Duodenal mucosa (tissue), 2 donors: ENCODE results near the gene ATP11A.

Experiments
- H3K27ac ChIP-seq: one replicate; pipeline ENCODE4 v1.7.0; 2013; ENCODE audit warnings: low read depth, low read length
- H3K27me3 ChIP-seq, 2 donors: one replicate each; pipeline ENCODE4 v1.7.0; 2013; ENCODE audit warnings: low read length in 2 of 2, control low read depth in 1 of 2; ENCODE audit not compliant: insufficient read depth in 2 of 2, control insufficient read depth in 1 of 2
- H3K36me3 ChIP-seq, 2 donors: one replicate each; pipeline ENCODE4 v1.7.0; 2013; ENCODE audit warnings: low read length in 2 of 2, control low read depth in 1 of 2; ENCODE audit not compliant: insufficient read depth in 2 of 2, control insufficient read depth in 1 of 2
- H3K4me1 ChIP-seq, 2 donors: one replicate each; pipeline ENCODE4 v1.7.0; 2013; ENCODE audit warnings: low read length in 2 of 2, control low read depth in 1 of 2; ENCODE audit not compliant: insufficient read depth in 2 of 2, control insufficient read depth in 1 of 2
- H3K4me3 ChIP-seq, 2 donors: one replicate each; pipeline ENCODE4 v1.7.0; 2013; ENCODE audit warnings: low read length in 2 of 2, low read depth in 1 of 2
- H3K9ac ChIP-seq, 2 donors: one replicate each; pipeline ENCODE4 v1.7.0; 2013; ENCODE audit warnings: low read length in 2 of 2, low read depth in 1 of 2
- H3K9me3 ChIP-seq, 2 donors: one replicate each; pipeline ENCODE4 v1.7.0; 2013; ENCODE audit warnings: low read length in 2 of 2, control low read depth in 1 of 2; ENCODE audit not compliant: control insufficient read depth in 1 of 2

ATP11A gene

DNA sequence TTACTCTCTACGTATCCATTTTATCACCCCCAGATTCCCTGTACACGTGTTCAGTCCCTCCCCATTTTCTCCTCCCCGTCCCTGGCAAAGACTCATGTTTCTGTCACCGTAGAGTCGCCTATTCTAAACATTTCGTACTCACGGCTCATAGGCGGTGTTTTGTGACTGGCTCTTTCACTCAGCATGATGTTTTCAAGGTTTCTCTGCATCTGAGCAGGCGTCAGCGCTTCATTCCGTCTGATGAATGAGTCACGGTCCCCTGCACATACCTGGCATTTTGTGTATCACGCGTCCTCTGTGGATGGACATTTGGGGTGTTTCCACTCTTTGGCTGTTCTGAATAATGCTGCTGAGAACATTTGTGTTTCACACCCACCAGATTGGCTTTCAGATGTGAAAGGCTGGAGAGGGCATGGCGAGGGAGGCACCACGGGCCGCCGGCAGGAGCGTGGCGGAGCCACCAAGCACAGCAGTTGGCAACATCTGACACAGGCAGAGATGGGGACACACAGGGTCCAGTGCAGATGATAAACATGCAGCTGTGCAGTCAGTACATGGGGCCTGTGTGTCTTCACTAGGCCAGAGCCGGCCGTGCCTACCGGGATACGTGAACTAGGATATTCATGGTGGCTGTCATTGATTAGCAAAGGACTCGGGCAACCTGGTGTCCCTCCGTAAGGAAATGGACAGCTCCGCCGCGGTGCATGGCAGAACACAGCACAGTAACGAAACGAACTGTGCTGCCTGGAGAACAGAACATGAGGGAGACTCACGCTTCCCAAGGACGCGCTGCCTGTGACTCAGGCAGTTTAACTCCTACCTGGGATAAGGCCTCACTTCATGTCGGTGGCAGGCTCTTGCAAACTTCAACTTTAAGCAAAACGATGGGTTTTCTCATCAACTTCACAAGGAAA, 117.2 kb downstream of the ATP11A start:
- no peak overlapping the region for H3K27ac ChIP-seq
- H3K27me3 ChIP-seq = no peaks in the 10 kb centered on the region
- H3K9me3 ChIP-seq = no peaks in the 10 kb centered on the region
- no peaks in the 10 kb centered on the region for H3K4me1 ChIP-seq
- no peak overlapping the region for H3K4me3 ChIP-seq
- no peak overlapping the region for H3K9ac ChIP-seq
- H3K36me3 ChIP-seq = peaks cover 7 to 32% of the 10 kb centered on the region in 2 donors

GRCh38 chr13:112807653-112808376, 118.0 kb downstream of the ATP11A start:
- Histone ChIP-seq H3K36me3 (peaks cover 10 to 36% of the 10 kb centered on the region in 2 donors), H3K4me1 (no peaks in the 10 kb centered on the region), H3K27ac (no peak overlapping the region), H3K4me3 (no peak overlapping the region), H3K9ac (no peak overlapping the region), H3K27me3 (no peaks in the 10 kb centered on the region), H3K9me3 (no peaks in the 10 kb centered on the region)

DNA sequence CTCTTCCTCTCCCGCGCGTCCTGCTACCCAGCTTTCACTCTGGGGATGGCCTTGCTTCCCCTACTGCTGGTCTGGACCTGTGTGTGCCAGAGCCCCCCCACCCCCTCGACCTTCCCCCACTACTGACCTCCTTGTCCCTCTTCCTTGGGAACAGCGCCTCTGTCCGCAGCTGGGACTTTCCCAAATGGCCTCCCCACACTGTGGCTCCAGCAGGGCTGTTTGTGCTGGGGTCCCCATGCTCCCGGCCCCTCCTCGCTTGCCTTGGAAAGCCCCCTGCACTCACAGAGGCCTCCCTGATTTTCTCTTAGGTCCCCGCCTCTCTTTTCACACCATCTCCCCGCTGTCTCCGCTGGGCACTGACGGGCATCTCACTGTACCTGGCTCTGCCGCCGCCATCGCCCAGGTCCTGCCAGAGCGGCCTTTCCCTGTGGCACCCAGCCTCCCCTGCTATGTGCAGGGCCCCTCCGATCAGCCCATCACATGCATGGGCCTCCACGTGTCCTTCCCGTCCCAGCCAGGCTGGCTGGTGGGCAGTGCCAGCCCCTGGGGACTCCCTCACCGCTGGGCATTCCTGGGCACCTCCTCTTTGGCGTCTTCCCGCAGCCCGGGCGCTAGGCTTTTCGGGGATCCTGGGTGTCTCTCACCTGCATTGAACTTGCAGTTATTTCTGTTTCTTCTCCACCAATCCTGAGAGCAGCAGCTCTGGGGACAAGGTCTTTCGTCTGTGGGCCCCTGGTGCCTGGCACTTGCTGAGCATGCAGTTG, 118.7 kb downstream of the ATP11A start:
- Histone ChIP-seq H3K4me3 (no peak overlapping the region), H3K9ac (no peak overlapping the region), H3K27me3 (no peaks in the 10 kb centered on the region), H3K4me1 (no peaks in the 10 kb centered on the region), H3K36me3 (peaks cover 14 to 41% of the 10 kb centered on the region in 2 donors), H3K9me3 (no peaks in the 10 kb centered on the region), H3K27ac (no peak overlapping the region)

GRCh38 chr13:112809332-112810315, 119.8 kb downstream of the ATP11A start:
- Histone ChIP-seq H3K9ac (no peak overlapping the region), H3K4me3 (no peak overlapping the region), H3K4me1 (no peaks in the 10 kb centered on the region), H3K36me3 (peaks cover 15 to 41% of the 10 kb centered on the region in 2 donors), H3K27me3 (no peaks in the 10 kb centered on the region), H3K9me3 (no peaks in the 10 kb centered on the region), H3K27ac (no peak overlapping the region)

GRCh38 chr13:112810608-112811007, 120.8 kb downstream of the ATP11A start:
- H3K9ac ChIP-seq = no peak overlapping the region
- H3K4me3 ChIP-seq = no peak overlapping the region
- H3K27me3 ChIP-seq = no peaks in the 10 kb centered on the region

GRCh38 chr13:112812306-112813055, 122.6 kb downstream of the ATP11A start:
- H3K4me3 ChIP-seq = no peak overlapping the region
- peaks cover 25 to 51% of the 10 kb centered on the region in 2 donors for H3K36me3 ChIP-seq
- no peaks in the 10 kb centered on the region for H3K27me3 ChIP-seq
- no peaks in the 10 kb centered on the region for H3K4me1 ChIP-seq
- no peak overlapping the region for H3K27ac ChIP-seq
- no peak overlapping the region for H3K9ac ChIP-seq
- no peaks in the 10 kb centered on the region for H3K9me3 ChIP-seq

More at GRCh38 chr13:112810608-112811007, 120.8 kb downstream of the ATP11A start:
- no peaks in the 10 kb centered on the region for H3K4me1 ChIP-seq
- H3K27ac ChIP-seq = no peak overlapping the region
- H3K9me3 ChIP-seq = no peaks in the 10 kb centered on the region
- peaks cover 19 to 49% of the 10 kb centered on the region in 2 donors for H3K36me3 ChIP-seq

GRCh38 chr13:112813552-112813951, 123.7 kb downstream of the ATP11A start:
- H3K36me3 ChIP-seq = peaks cover 30 to 56% of the 10 kb centered on the region in 2 donors
- no peak overlapping the region for H3K27ac ChIP-seq
- H3K4me1 ChIP-seq = no peaks in the 10 kb centered on the region
- H3K27me3 ChIP-seq = no peaks in the 10 kb centered on the region
- H3K4me3 ChIP-seq = no peak overlapping the region
- H3K9ac ChIP-seq = no peak overlapping the region
- no peaks in the 10 kb centered on the region for H3K9me3 ChIP-seq

DNA sequence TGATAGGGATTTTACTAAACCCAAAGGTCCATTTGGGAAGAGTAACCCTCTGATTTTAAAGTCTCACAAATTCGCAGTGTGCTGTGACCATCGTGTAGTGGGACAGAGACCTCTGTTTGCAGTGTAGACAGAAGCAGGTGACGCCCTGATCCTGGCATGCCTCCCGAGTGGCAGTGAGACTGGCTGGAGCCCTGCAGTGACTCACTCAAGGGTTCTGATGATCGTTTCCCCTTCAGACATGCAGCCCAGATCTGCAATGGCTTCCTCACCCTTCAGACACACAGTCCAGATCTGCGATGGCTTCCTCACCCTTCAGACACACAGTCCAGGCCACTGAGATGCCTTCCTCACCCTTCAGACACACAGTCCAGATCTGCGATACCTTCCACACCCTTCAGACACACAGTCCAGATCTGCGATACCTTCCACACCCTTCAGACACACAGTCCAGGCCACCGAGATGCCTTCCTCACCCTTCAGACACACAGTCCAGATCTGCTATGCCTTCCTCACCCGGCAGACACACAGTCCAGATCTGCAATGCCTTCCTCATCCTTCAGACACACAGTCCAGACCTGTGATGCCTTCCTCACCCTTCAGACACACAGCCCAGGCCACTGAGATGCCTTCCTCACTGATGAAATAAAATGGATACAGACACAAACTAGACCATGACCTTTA, 125.2 kb downstream of the ATP11A start:
- H3K36me3 ChIP-seq = peaks cover 30 to 63% of the 10 kb centered on the region in 2 donors
- H3K4me1 ChIP-seq = no peaks in the 10 kb centered on the region
- H3K27ac ChIP-seq = no peak overlapping the region
- no peaks in the 10 kb centered on the region for H3K9me3 ChIP-seq
- H3K9ac ChIP-seq = no peak overlapping the region
- no peak overlapping the region for H3K4me3 ChIP-seq
- H3K27me3 ChIP-seq = no peaks in the 10 kb centered on the region
